GM21390 (cell line): ENCODE measurements around the gene TRAPPC2L.

Experiments used
- ATAC-seq: cut with Tn5 transposase; IDR thresholded peaks from one replicate; pipeline ENCODE4 v1.9.1; 2021; ENCODE audit not compliant: unreplicated experiment

Gene TRAPPC2L, protein sequence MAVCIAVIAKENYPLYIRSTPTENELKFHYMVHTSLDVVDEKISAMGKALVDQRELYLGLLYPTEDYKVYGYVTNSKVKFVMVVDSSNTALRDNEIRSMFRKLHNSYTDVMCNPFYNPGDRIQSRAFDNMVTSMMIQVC

DNA sequence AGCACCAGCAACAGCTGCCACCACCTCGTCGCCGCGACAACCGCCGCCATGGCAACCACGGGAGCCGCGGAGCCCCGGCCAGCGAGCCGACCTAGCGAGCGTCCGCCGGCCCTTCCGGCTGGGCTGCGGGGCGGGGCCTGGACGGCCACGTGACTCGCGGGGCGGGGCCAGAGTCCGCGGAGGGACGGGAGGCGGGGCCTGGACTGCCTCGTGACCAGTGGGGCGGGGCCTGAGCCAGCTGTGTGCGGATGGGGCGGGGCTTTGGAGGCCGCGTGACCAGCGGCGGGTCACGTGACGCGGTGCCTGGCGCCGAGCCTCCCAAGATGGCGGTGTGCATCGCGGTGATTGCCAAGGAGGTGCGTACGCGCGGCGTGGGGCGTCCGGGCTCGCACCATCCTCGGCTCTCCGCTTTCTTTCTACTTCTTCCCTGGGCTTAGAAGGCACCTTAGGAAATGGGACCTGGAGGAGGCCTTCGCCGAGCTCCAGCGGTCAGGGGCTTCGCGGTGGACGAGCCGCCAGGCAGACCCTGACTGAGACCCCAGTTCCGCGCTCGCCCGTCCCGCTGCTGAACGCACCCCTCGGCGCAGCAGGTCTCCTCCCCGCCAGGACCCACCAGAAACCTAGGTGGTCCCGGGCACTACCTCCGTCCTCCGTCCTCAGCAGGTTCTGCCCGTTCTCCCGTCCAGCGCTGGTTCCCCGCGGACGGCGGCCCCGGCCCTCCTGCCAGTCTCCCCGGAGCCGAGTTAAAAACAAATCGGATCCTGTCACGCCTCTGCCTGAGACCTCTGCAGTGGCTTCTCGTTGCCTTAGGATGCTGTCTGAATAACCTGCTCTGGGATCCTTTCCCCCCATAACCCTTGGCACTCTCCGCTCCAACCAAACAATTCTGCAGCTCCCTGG, at the start of gene TRAPPC2L, which contains the start of gene GALNS:
Gene TRAPPC2L, plus strand, starts transcription at position 300 of the 900 bp plus-strand sequence. Its CDS starts 24 bp downstream, at position 324.
Gene GALNS, minus strand, starts transcription at position 120 of the 900 bp plus-strand sequence. Its CDS starts 70 bp downstream, at position 50.
- ATAC-seq = peak; percentile 59

DNA sequence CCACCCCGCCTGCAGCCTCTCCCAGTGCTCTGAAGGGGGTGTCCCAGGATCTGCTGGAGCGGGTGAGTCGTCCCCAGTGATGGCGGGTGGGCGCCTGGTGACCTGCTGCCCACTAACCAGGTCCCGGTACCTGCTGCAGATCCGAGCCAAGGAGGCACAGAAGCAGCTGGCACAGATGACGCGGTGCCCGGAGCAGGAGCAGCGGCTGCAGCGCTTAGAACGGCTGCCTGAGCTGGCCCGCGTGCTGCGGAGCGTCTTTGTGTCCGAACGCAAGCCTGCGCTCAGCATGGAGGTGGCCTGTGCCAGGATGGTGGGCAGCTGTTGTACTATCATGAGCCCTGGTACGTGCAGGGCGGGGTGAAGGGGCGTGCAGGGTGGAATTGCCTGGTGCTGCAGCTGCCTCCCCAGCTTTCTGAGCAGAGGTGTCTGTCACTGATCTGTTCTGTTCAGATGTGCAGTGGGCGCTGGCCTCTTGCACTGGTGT, 49.7 kb upstream of the TRAPPC2L start:
- no peak for ATAC-seq

DNA sequence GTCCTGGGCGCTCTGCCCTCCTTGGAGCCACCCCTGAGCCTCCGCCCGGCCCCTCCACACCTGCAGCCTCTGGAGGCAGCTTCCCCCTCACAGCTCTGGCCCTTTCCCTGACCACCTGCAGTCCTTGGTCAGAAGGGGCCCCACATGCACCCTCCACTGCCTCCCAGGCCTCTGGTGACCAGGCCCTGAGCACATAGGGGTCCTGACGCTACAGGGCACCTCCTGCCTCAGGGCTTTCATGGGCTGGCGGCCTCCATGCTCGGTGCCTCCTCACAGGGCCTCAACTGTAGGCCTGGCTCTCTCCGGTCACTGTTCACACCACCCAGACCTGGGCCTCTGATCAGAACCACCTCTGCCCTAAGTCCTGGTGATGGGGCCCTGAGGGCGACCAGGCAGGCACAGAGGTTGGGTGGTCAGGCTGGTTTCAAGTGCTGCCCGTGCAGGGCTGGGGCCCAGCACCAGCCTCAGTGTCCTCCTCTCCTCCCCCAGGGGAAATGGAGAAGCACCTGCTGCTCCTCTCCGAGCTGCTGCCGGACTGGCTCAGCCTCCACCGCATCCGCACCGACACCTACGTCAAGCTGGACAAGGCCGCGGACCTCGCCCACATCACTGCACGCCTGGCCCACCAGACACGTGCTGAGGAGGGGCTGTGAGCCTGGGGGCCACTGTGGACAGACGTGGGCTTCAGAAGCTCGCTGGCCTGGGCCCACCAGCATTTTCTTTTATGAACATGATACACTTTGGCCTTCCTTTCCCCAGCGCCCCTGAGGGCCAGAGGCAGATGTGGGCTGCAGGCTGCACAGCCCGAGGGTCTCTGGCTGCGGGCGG, 49.1 kb upstream of the TRAPPC2L start:
- ATAC-seq = no peak

DNA sequence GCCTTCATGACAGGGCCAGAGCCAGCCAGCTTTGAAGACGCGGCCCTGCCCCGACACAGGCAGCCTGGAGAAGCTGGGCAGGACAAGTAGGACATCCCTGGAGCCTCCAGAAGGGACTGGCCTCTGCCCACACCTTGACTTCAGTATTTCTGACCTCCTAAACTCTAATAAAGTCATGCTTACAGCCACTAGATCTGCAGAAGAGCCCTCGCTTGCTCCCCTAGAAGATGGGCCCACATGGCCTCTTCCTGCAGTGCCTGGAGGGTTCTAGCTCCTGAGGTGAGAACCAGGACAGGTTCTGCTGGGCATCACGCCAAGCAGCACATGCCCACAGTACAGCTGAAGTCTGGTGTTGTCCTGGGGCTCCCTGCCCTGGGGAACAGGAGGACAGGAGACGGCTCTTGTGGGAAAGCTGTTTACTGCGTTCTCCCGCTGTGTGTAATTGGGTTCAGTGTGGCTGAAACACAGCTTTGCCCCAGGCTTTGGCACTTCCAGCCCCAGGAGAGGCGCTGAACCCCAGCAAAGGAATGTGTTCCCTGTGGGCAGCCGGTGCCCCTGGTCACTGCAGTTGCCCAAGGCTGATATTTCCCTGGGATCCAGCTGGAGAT, 47.8 kb upstream of the TRAPPC2L start:
- no peak for ATAC-seq

DNA sequence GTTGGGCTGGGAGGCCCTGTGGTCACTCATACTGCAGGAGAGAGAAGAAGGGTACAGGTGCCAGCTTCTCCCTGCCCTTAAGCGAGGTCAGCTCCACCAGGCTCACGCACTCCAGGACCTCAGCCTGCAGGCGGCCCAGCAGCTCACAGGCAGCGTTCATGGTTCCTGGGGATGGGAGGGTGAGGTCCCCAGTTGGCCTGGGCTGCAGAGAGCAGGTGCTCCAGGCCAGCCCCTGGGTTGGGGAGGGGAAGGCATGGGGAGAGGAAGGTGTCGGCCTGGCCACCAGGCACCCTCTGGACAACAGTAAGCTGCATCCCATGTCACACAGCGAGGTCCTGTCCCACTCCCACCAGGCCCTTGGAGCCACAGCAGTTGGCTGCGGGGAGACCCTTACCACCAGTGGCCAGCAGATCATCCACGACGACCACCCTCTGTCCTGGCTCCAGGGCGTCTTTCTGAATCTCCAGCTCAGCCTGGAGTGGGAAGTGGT, 47.2 kb upstream of the TRAPPC2L start:
- ATAC-seq = no peak

DNA sequence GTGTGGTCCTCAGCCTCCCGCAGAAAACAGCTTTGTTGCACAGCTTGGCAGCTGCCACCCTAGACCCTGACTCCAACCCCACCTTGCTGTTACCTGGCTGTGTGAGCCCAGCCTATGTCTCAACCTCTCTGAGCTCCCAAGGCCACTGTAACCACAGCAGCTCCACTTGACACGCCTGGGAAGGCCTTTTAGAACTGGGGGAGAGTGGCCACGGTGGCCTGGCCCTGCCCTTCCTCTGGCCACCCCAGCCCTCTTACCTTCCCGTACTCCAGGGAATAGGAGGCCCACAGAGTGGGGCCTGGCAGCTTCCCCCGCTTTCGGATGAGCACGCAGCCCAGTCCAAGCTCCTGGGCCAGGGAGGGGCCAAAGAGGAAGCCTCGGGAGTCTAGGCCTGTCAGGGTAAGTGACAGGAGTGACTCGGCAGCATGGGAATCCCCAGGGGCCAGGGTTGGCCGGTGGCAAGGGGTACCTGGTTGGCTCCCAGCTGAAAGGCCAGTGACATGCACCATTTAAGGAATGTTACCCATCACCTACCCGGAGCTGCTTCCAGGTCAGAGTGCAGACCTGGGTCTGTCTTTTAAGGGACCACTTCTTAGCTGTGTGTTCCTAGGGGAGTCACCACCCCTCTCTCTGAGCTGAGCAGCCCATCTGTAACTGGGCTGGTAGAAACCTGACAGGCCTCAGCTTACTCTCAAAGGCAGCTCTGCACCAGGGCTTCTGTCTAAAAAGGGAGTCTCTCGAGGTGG, 46.6 kb upstream of the TRAPPC2L start:
- ATAC-seq = no peak

DNA sequence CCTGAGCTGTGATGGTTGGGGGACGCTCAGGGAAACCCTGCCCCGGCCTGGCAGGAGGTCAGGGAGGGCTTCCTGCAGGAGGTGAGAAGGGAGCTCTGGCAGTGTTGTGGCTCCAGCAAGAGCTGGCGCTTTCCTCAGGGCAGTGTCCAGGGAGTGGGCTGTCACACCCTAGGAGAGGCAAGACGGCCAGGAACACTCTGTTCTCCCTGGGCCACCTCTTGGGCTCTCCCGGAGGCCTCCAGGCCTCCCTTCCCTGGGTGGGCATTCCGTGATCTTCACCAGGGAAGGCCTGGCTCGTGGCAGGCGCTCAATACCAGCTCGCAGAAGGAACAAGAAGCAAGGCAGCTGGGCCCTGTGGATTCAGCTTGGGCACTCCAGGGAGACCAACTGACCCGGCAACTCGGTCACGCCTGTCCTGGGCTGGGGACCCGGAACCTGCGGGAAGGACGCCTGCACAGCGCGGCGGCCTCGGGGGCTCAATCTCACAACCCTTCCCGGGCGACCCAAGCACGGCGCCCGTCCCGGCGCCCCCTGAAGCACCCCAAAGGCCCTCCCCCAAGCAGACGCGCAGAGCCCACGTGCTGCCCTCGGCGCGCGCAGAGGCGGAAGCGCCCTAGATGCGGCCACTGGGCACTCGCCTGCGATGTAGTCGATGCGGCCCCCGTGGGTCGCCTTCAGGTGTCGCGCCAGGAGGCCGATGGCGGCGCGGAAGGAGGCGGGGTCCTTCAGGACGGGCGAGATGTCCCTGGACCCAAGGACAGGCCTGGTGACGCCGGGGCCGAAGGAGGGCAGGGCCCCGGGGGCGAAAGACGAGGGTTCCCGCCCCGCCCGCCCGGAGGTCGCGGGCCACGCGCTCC, 45.8 kb upstream of the TRAPPC2L start:
- peak; percentile 46 for ATAC-seq

DNA sequence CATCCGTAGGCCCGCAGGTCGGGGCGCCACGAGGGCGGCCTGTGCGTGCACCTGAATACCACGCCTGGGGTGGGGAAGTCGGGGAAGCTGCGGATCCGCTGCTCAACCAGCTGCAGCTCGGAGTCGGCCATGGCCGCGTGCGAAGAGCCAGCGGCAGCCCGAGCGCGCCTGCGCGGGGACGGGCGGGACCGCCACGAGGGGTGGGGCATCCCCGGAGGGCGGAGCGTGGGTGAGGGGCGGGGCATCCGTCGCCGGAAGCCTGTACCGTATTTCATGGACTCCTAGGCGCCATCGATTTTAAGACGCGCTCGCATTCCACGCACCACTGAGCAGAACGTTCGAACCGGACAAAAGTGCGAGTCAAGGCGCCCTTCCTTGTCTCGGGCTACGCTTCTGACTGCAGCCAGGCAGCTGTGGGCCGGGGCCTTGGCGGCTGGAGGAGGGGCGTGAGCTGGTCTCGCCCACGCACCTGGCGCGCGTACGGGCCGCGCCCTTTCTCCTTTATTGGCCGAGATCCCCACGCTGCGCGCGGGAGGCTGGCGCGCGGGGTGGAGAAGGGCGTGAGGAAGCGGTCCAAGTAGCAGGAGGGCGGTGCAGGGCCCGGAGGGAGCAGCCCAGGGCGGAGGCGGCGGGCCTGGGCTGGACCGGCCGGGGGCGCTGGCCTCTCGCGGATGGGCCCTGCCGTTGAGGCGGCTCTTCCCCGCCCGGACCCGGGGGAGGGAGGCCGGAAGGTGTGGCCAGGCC, 45.0 kb upstream of the TRAPPC2L start, which contains the start of gene APRT:
Gene APRT, minus strand, starts transcription at position 160 of the 744 bp plus-strand sequence. Its CDS starts 29 bp downstream, at position 131.
- ATAC-seq = peak; percentile 68

DNA sequence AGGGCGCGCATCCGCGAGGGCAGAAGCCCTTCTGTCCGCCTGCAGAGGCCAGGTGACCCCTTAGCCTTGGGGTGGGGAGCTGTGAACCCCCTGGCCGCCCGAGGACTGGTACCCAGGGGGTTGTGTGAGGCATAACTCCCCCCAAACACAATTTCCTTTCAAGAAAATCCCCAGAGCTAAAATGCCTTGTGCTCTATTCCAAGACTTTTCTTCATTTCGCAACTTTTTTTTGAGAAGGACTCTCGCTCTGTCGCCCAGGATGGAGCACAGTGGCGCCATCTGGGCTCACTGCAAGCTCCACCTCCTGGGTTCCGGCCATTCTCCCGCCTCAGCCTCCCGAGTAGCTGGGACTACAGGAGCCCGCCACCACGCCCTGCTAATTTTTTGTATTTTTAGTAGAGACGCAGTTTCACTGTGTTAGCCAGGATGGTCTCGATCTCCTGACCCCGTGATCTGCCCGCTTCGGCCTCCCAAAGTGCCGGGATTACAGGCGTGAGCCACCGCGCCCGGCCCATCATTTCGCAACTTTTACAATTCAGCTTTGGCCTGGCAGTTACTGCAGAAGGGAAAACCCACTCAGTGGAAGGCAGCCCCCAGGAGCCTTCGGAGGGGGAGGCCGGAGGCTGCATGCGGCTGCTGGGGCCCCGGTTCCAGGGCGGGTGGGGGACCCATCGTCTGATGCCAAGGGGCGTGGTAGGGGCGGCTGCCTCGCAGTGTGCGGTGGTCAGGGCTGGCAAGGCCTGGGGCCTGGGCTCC, 44.2 kb upstream of the TRAPPC2L start:
- ATAC-seq = no peak

DNA sequence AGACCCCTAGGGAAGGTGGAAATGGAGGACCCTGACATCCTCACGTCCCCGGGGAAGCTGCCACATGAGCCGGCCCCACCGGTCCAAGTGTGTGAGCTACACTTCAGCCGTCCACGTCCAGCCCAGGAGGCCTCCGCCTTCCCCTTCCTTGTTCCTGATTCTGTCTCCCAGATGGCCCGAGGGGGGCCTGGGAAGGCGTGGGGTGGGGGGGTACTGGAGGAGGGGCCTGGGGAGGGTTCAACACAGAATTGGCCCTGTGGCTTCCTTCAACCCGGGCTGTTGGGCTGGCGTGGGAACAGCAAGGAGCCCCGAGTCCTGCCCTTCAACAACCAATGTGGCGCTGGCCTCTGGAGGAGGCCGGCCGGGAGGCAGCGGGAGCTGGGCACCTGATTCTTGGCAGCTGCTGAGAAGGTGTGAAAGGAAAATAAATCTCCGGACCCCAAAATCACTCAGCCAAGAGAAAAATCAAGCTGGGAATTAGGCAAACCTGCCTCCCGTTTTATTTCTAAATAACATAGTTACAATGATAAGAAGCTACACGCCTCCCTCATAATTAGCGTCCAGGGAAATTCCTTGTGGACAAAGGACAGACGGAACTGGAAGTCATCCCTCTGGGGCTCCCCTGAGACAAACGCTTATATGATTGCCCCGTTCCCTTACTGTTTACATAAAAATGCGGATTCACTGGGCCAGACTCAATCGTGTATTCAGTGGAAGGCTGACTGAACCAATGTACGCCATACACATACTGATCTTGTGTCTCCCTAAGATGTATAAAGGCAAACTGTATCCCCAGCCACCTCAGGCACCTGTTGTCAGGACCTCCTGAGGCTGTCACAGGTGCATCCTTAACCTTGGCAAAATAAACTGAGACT, 43.4 kb upstream of the TRAPPC2L start:
- no peak for ATAC-seq

DNA sequence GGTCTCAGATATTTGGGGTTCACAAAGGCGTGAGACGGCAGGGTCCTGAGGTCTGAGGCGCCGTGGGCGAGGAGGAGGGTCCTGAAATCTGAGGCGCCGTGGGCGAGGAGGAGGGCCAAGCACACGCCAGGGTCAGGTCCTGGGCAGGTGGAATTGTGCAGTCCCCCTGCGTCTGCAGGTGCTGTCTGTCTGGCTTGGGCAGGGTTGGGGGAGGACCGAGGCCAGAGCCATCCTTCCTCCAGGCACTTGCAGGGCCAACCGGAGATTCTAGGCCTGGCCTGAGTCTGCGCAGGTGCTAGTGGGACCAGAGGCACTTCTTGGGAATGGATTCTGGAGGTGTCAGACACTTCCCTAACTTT, 42.8 kb upstream of the TRAPPC2L start:
- ATAC-seq = no peak

DNA sequence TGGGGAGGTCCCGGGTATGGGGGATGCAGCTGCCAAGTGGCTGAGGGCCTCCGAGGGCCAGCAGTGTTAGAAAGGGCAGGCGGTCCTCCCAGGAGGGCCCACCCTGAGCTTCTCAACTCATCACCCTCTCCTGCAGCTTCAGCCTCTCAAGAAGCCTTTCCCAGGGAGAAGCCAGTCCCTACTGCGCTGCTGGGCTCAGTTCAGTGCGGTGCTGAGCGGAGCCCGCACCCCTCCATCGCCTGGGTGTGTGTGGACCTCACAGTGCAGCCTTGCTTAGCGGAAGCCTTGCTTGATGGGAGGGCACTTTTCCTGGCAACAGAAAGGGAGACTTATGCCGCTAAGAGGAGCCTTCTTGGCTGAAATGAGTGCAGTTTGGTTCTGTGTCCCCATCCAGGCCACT, 41.7 kb upstream of the TRAPPC2L start:
- no peak for ATAC-seq

DNA sequence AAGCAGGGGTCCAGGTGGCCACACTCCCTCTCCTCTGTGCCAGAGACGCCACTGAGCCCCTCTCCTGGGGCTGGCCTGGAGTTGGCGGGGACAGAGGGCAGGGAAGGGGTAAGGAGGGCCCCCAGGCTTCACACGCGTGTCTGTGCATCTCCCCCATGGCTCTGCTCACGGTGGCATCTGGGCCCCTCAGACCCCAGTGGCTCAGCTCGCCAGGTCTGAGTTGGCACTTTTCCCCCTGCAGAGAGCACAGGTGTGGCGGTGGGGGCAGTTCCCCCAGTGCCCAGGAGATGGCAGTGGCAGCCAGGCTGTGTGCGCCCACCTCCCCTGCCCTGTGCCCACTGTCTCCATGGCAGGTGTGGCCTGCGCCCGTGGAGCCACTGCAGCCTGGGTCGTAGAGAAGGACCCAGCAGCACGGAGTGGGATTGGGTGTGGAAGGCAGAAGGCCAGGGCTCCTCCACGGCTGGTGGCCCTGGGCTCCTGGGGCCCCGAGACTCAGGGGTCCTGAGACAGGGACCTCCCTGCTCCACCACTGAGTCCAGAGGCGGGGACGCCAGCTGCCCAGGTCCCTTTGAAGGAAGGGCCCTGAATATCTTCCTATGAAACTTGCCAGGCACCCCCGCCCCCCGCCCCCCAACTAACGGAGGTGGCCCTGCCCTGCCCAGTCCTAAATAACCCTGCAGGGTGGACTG, 40.9 kb upstream of the TRAPPC2L start:
- no peak for ATAC-seq

DNA sequence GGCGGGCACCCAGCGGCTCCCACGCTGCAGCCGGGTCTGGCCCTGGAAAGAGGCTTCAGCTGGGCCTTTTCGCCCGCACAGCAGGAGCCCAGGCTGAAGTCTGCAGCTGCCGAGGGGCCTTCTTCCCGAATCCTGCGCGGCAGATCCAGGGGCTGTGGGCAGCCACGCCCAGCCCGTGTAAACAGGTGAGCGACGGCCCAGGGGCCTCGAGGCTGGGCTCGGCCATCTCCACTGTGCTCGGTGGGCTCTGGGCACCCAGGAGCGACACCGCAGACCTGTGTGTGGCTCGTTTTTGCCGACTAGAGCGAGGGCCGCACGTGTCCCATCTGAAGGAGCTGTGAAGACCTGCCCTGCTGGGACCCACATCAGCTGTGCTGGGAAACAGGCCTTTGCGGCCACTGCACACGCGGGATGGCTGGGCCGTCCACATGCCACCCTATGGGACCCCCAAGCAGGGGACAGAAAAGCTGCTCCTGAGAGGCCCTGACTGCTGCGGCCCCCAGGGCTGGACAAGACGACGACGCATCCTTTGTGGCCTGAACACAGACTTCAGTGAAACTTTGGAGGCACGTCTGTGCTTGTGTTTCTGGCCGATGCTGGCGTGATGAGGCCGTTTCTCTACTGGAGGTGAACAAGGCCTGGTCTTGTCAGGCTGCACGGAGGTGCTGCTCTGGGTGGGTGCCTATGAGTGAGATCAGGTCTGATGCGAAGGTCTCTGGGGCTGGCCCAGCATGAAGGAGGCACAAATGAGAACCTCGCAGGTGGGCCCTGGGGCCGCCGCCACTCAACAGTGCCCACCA, 40.0 kb upstream of the TRAPPC2L start:
- ATAC-seq = no peak
